NCI-H1694 (cell line): ENCODE measurements around the gene BCAR3.
"Not testable (repeated sequence)": the region's sequence is repeated elsewhere in the genome, so short reads cannot be mapped to it uniquely, and the experiment has no call there.

ENCODE experiments used
- DNase-seq: peaks from one replicate; lab custom pipeline; 2025; lab: John Stamatoyannopoulos, UW

The BCAR3 gene

DNA sequence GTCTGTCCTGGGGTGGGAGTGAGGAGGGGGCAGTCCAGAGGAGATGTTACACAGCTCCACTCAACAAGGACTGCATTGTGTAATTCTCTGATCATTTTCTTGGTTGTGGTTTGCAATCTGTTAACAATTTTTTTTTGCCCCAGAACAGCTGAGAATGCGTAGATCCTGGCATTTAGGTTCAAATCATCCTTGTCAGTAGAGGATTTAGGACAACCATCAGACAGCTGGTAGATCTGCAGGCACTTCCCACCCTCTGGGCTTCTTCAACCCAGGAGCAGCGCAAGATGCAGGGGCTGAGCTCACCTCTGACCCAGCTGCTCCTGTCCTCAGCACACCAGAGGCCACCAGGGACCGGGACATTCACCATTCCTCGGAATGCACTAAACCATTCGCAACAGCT, 13.5 kb downstream of the BCAR3 start:
- no peak for DNase-seq

DNA sequence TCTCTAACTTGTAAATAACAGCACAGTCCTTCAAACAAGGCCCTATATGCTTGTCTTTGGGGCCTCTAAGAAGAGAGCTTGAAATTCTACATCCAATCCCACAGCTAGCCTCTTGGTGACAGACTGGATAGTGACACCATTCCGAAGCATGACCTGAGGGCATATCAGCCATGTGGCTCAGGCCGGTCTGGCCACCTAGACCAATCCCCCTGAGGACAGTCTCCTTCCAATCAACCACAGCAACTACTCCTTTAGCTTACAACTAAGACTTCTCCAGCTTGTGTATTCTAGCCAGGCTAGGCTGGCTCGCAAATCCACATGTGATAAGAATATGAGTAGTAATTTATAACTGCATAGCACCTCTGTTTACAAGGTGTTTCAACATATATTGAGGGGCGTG, 14.0 kb downstream of the BCAR3 start:
- no peak for DNase-seq

DNA sequence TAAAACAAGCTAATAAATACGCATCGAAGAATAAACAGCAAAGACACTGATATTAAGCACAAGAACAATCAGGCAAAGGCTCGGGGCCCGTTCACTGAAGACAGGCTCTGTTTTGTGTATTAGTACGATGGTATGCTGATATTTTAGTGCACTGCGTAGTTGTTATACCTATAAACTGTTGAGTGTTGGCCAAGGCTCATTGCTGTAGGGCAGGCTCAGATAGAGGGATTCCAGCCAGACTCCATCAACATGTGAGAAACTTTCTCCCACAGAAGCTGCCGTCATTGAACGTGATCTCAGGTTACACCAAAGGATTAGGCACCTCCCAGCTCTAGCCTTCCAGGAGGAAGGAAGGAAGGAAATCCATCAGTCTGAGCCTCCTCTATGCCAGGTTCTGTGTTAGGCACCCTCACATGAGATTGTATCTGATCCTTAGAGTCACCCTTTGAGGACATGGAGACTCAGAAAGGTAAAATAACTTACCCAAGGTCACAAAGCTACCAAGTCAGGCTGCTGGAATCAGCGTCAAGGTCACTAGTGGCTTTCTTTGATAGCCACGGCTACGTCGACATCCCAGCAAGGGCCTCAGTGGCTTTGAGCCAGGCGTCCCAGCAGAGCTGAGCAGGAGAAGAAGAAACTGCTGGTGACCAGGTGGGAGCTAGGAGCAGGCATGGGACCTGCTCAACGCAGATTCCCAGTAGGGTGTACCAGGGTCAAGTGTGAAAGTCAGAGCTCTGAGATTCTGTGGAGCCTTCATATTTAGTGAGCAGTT, 14.8 kb downstream of the BCAR3 start:
- no peak for DNase-seq

DNA sequence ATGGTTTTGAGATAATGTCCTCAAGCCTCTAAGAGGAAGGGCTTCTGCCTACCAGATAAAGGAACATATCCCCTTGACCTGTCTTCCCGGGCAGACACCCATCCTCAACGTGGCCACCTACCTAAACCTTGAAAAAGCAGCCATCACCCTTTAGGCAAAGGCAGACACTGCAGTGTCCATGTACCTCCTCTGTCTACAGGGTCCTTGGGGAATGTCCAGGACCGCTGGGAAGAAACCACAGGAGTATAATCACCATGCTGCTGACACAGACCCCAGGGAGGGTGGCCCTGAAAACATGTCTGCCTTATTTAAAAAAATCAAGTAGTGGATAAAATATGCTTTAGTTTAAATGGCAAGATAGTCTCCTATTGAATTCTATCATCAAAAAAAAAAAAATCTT, 16.6 kb downstream of the BCAR3 start:
- no peak for DNase-seq

DNA sequence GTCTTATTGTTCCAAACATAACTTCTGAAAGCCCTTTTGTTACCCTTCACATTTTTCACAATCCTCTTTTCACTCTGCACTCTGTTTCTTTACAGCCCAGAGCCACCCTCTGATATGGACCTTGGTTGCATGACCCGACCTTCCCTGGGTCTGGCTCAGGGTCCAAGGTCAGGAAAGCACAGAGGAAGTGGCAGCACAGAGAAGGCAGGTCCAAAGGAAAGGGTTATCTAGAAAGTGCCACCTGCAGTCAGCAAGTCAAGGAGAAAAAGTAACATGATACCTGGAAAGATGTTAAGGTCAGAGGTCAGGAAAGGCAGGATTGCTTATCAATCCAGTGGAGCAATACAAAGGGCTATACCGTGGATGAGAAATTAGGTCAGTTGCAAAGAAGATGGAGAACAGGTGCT, 18.4 kb downstream of the BCAR3 start:
- no peak for DNase-seq

DNA sequence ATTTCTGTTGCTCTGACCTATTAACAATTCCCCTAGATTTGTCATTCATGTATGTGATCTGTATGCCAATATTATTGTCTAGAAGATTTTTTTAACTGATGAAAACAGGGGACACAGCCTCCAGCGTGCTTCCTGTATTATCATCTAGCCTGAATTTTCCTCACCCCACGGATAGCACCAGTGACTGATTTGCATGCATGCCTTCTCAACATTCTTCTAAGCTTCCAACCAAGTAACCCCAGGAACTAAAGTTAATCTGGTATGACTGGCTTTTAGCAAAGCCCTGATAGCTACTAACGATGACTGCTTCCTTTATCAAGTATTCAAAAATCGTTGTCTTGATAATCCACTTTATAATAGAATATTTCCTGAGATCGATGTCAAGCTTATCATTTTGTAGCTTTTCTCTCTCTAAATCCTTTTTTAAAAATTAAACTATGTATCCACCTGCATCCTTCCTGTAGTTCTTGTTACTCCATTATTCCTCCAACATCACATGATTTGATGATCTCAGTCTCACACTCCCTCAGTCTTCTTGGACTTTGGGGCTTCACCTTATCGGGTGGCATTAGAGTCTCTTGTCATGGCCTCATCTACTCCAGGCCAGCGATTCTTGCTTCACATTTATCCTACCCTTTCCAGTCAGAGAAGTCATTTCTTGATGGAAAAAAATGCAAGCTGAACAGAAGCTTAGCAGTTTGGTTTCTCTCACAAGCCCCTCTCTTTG, 19.0 kb downstream of the BCAR3 start:
- no peak for DNase-seq

DNA sequence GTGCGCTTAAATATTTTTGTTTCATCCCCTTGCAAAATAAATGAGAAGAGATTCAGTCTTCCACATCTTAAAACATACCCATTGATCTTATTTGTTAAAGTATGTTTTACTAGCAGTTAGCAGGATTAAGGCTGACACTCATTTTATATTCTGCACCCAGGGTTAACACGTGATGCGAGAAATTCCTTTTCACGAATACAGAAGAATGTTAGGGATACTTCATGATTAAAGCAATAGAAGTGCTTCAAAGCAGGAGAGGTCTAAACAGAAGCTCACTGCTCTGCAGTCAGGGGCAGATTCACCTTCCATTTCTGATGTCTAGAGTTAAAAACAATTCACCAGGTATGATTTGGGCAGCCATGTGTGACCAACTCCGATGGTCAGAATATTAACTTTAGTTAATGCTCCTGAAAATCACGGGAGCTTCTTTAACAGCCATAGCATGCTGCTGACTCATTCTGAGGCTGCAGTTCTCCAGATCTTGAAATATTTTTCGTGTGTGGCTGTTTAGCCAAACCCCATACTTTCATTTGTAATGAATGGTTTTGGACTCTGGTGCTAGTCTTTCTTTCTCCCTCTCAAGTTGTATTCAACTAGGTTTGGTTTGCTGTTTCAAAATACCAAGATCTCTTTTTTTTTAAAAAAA, 19.7 kb downstream of the BCAR3 start:
- DNase-seq: no peak

DNA sequence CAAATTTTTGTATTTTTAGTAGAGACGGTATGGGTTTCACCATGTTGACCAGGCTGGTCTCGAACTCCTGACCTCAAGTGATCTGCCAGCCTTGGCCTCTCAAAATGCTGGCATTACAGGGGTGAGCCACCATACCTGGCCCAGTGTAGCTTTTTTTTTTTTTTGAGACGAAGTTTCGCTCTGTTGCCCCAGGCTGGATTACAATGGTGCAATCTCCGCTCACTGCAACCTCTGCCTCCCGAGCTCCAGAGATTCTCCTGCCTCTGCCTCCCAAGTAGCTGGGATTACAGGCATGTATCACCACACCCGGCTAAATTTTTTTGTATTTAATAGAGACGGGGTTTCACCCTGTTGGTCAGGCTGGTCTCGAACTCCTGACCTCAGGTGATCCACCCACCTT, 20.3 kb downstream of the BCAR3 start:
- not testable (repeated sequence) for DNase-seq

DNA sequence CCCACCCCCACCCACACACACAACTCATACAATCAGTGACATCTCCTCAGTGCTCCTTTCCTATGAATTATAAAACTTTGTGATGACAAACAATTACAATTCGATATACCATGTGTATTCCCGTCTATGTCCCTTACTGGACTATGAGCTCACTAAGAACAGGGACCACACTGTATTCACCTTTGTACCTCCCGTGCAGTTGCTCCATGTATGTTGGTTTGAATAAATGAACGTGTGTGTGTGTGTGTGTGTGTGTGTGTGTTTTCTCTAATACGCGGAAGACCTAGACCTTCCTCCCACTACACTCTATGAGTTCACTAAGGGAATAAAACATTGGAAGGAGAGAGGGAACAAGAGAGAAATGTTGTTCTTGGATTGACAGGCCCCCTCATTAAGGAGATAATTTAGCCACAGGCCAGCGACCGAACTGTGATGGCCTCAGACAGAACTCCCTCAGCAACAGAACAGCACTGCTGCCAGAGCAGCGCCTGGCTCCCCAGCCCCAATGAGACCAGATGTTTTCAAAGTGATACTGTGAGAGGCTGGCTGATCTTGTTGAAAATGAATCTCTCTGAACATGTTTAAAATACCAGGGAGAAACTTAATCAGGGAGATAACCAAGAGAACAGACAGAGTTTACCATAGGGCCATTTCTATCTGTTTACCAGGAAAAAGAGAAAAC, 21.7 kb downstream of the BCAR3 start:
- DNase-seq: no peak

DNA sequence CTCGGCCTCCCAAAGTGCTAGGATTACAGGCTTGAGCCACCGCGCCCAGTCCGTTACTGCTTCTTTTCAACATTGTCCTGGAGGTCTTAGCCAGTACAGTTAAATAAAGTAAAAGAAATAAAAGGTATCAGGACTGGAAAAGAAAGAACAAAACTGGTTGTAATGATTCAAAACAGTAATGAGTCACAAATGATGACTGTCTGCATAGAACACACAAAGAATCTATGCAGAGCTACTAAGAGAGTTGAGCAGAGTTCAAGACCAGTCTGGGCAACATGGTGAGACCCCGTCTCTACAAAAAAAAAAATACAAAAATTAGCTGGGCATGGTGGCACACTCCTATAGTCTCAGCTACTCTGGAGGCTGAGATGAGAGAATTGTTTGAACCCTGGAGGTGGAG, 23.4 kb downstream of the BCAR3 start:
- DNase-seq: no peak

DNA sequence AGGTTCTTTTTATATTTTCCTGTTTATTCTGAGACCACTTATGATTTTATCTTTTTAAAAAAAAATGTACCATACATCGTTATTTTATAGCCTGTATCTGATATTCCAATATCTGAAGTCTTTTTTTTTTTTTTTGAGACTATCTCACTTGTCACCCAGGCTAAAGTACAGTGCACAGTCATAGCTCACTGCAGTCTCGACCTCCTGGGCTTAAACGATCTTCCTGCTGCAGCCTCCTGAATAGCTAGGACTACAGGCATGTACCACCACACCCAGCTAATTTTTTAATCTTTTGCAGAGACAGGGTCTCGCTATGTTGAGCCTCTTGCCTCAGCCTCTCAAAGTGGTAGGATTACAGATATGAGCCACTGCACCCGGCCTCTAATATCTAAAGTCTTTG, 25.1 kb downstream of the BCAR3 start:
- no peak for DNase-seq

DNA sequence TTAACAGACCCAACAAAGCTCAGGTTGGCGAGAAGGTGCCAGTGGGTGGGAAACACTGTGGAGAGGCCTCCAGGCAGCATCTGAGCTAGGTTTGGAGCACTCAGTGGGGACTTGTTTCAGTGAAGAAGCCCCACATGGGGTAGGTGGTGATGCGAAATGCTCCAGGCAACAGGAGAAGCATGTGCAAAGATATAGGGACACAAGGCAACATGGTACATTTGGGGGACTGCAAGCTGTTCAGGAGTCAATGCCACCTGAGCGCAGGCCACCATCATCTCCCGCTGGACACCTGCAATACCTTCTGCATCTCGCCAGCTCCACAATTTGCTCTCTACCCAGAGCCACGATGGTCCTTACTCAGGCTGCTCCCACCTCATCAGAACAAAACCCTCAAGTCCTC, 28.0 kb downstream of the BCAR3 start:
- no peak for DNase-seq

DNA sequence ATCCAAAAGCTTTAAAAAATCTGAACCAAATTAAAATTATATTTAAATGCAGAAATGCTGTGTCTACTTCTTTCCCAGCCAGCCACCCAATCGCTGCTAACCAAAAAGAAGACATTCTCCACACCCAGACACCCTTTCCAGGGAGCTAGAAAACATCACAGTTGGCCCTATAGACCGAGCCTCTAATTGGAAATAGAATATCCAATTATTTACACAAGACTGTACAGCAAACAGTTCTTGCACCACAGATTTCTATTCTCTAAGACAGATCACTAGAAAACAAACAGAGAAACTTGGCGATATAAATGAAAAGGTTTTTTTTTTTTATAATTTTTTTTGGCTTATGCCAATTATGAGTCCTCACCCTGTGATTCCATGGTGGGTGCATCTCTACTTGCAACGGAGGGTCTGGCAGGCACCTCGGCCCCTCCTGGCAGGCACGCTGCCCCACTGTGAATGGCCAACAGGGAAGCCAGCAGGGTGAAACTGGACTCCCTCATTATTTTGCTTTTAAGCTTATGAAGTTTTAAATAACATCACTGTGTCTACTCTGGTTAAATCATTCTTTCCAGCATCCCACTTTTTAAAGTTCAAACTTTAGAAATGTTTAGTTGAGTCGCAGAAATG, 29.2 kb downstream of the BCAR3 start:
- no peak for DNase-seq

DNA sequence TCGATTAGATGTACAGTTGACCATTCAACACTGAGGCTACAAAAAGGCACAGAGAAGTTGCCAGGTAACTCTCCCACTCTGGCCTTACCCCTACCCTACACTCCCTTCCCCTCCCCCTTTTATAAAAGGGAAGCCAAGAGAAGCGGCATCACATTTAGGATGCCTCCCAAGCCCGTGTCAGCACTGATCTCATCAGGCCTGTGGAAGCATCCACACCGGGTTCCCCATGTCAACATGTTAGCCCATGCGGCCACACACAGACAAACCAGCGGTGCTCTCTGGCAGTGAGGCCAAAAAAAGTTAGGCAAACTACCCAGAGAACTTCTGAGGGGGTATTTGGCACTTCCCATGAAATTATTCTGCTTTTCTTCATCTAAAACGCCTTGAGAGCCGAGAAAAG, 29.9 kb downstream of the BCAR3 start:
- no peak for DNase-seq

DNA sequence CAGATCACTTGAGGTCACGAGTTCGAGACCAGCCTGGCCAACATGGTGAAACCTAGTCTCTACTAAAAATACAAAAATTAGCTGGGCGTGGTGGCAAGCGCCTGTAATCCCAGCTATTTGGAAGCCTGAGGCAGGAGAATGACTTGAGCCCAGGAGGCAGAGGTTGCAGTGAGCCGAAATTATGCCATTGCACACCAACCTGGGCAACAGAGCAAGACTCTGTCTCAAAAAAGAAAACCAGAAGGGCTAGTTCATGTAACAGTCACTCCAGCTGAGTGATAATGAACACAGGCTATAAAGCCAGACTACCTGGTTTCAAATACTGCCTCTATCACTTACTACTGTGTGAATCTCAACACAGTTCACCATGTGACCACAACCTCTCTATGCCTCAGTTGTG, 31.5 kb downstream of the BCAR3 start:
- not testable (repeated sequence) for DNase-seq

DNA sequence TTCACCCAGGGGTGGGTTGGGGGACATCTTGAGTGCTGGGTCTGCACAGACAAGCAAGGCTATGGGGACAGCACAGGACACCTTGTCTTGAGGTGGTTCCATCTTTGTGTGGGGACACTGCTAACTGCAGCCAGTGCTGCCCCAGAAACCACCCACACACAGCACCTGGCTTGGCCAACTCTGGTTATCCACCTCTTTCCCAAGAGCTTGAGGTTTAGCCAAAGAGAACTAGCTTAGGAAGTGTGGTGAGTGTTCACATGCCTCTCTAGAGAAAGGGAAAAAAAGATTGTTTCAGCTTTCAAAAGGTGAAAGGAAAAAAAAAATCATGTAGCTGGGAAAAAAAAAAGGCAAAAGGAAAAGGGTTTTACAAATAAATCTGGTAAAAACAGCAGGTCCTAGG, 32.4 kb downstream of the BCAR3 start:
- no peak for DNase-seq

DNA sequence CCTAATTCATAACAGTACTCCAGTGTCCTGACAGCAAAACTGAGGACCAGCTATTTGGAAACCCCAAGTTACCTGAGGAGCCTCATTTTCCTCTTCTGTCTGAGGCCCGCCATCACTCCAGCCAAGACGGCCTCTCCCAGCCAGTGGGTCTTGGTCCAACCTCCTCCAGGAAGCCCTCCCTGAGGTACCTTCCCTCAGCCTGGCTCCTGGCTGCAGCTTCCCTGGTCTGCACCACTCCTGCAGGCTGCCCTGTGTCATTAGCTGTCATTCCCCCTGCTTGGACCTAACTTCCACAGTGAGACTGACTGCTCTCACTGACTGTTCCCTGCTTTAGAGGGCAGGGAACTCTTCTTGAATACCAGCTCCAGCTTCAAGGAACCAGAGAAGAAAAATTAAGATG, 33.0 kb downstream of the BCAR3 start:
- DNase-seq: no peak

DNA sequence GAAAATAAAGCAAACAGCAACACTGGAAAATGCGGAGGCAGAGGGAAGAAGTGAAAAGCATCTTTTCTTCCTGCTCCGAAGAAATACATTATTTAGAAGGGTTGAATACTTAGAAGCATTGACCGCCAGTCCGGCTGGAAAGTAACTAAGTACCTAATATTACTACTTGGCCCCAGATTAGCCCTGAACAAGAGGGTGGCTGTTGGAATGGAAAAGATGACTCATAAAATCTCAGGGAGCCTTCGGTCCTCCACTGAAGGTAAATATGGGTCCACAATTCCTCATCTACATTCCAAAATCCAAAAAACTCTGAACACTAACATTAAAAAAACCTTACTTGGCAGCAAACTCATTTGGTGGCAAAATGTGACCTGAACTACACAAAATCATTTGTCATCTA, 40.1 kb downstream of the BCAR3 start:
- DNase-seq: no peak

DNA sequence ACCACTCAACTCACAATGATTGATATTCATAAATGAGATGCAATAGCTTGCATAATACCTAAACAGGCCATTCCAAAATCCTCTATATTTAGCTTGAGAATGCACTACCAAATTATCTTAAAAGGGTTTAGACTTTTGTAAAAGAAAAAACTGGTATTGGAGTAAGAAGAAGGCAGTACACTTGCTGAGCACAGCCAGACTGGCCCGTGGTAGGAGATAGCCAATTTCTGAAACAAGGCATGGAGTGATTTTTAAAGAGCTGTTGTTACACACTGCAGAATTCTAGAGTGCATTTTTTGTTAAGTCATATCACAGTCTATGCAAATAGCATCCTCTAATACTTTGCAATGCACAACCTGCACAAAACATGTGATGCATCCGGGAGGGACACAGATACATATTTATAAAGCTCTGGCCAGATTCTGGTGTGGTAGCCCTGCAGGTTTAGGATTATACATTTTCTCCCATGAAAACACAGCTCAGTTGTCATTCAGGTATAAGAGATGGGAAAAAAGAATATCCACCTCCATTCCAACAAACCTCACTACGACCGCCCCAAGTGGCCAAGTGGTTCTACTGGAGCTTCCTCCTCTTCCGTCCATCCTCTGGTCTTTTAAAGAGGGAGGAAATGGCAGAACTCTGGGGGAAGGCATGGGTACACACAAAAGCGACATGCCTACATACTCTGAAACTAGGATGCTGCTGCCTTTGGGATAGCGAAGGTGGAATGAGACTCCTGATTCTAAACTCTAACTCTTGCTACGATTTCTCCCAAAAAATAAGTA, 40.8 kb downstream of the BCAR3 start:
- DNase-seq: no peak

DNA sequence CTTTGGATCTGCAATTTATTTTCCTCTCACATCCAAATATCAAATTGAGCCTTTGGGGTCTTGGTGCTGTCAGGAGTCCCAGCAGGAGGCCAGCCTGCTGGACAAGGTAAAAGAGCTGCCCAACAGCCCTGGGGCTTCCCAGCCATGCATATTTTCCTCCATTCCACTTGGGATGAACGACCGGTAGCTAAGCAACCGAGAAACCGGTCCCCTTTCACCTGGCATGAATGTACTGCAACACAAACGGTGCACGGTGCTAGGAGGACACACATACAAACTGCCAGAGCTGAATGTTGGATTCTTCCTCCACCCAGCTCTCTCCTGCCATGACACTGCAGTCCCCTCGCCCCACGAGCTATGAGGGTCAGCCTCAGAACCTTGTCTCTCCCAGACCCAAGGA, 42.7 kb downstream of the BCAR3 start:
- DNase-seq: no peak

DNA sequence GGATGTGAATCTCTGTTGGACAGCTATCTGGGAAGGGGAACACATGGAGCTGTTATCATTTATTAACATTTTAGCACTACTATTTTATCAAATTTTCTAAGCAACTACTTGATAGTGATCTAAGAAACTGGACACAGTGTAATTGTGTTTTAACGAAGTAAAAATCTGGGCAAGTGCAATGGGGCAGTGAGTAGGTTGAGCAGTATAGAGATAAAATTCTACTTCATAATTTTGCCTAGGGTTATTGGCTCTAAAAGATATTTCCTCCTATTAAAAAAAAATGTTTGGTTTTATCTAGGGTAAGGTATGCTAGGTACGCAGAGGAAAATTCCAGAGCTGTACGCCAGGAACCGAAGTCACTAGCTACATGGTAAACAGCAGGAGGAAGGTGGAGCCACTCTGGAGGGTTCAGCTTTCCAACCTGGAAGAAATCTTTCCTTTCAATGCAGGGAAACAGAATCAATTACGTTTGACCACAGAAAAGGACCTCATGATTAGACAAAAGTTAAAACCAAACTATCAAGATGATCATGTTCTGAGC, 43.3 kb downstream of the BCAR3 start:
- DNase-seq: no peak
